H1 (cell line): ENCODE measurements around the gene CREB3L4. TPM values are rescaled to one million over a fixed set of nuclear protein-coding genes. Genes with fewer than 3 reads are reported as not detected.

ENCODE experiments used
- CTCF ChIA-PET: fragments of 300-600 bp; sonication (Branson Sonifier 250); formaldehyde crosslinking; loops from one replicate; lab custom pipeline; 2021; ENCODE audit not compliant: partially characterized antibody; lab: Charles Lee
- POLR2A ChIA-PET: fragments of 300-600 bp; sonication (Branson Sonifier 250); formaldehyde crosslinking; loops from one replicate; lab custom pipeline; 2021; ENCODE audit warnings: inconsistent platforms; ENCODE audit not compliant: partially characterized antibody; lab: Charles Lee
- DNase-seq, 2 experiments: peaks; one replicate each; pipeline versions ENCODE4 v3.0.0 to v3.0.0-alpha.2; 2010 to 2022; ENCODE audit warnings: low spot score in 2 of 2, low read depth in 1 of 2, mixed read lengths in 1 of 2
- FAIRE-seq: peaks from 2 replicates; lab custom pipeline; 2011; peaks lifted over from hg19 to GRCh38; lab: Jason Lieb, UNC
- H2AFZ ChIP-seq: 2 replicates; pipeline ENCODE4 v1.8.1; 2012; ENCODE audit warnings: low read length, inconsistent platforms
- H2AK5ac ChIP-seq: 2 replicates; pipeline ENCODE4 v1.6.1; 2013; ENCODE audit warnings: low read depth, low read length
- H2BK120ac ChIP-seq: replicated peaks from 2 replicates; pipeline ENCODE3; 2013; ENCODE audit warnings: low read depth, low read length, inconsistent platforms
- H2BK12ac ChIP-seq: 2 replicates; pipeline ENCODE4 v1.6.1; 2013; ENCODE audit warnings: low read depth, low read length
- H2BK15ac ChIP-seq: 2 replicates; pipeline ENCODE4 v1.6.1; 2013; ENCODE audit warnings: low read length
- H2BK20ac ChIP-seq: 2 replicates; pipeline ENCODE4 v1.6.1; 2013; ENCODE audit warnings: low read length
- H2BK5ac ChIP-seq: 2 replicates; pipeline ENCODE4 v1.6.1; 2013; ENCODE audit warnings: low read depth, low read length
- H3K14ac ChIP-seq: 2 replicates; pipeline ENCODE4 v1.6.1; 2013; ENCODE audit warnings: inconsistent platforms; ENCODE audit not compliant: insufficient read length
- H3K18ac ChIP-seq: 2 replicates; pipeline ENCODE4 v1.6.1; 2013; ENCODE audit warnings: low read length; ENCODE audit errors: extremely low read depth
- H3K23ac ChIP-seq: 2 replicates; pipeline ENCODE4 v1.6.1; 2013; ENCODE audit warnings: inconsistent platforms; ENCODE audit not compliant: insufficient read length
- H3K23me2 ChIP-seq: 2 replicates; pipeline ENCODE4 v1.6.1; 2013; ENCODE audit warnings: low read depth, low read length
- H3K27ac ChIP-seq: 2 replicates; pipeline ENCODE4 v1.6.1; 2011; ENCODE audit warnings: low read depth, low read length, inconsistent platforms
- H3K27me3 ChIP-seq, 4 experiments: replicated peaks in 1 of 4; 1 replicate in 1 of 4; 2 replicates in 3 of 4; pipeline versions ENCODE4 v1.6.1 to v1.8.1; 2011 to 2013; ENCODE audit warnings: low read length in 3 of 4, mild to moderate bottlenecking in 3 of 4, inconsistent platforms in 2 of 4, mixed read lengths in 2 of 4, moderate library complexity in 1 of 4; ENCODE audit not compliant: control insufficient read depth in 3 of 4, insufficient read depth in 3 of 4; ENCODE audit errors: extremely low read depth in 1 of 4
- H3K36me3 ChIP-seq, 4 experiments: 2 replicates each; pipeline versions ENCODE4 v1.6.1 to v1.8.1; 2011 to 2013; ENCODE audit warnings: mild to moderate bottlenecking in 4 of 4, low read length in 3 of 4, moderate library complexity in 2 of 4, control low read depth in 1 of 4, inconsistent platforms in 1 of 4; ENCODE audit not compliant: insufficient read depth in 4 of 4, control insufficient read depth in 2 of 4
- H3K4ac ChIP-seq: replicated peaks from 2 replicates; pipeline ENCODE3; 2013; ENCODE audit warnings: low read length, low read depth, mixed read lengths, inconsistent platforms; ENCODE audit not compliant: insufficient read length
- H3K4me1 ChIP-seq, 4 experiments: replicated peaks in 1 of 4; 1 replicate in 1 of 4; 2 replicates in 3 of 4; pipeline versions ENCODE4 v1.6.1 to v1.8.1; 2011 to 2013; ENCODE audit warnings: low read length in 3 of 4, inconsistent platforms in 2 of 4, mixed read lengths in 1 of 4; ENCODE audit not compliant: insufficient read depth in 4 of 4, control insufficient read depth in 3 of 4
- H3K4me2 ChIP-seq, 2 experiments: 2 replicates each; pipeline versions ENCODE4 v1.6.1 to v1.8.1; 2011 to 2013; ENCODE audit warnings: low read depth in 2 of 2, low read length in 2 of 2, control low read depth in 1 of 2, inconsistent platforms in 1 of 2, mild to moderate bottlenecking in 1 of 2; ENCODE audit not compliant: insufficient read depth in 1 of 2
- H3K4me3 ChIP-seq, 4 experiments: fragments of 200-600, 300-600 bp in 1 of 4; sonication (generic), shearing (Covaris generic), sonication (Bioruptor Twin) in 1 of 4; 2 replicates each; pipeline versions ENCODE4 v1.5.1 to v1.8.1; 2011 to 2016; ENCODE audit warnings: low read length in 4 of 4, low read depth in 3 of 4, control low read depth in 2 of 4, inconsistent platforms in 2 of 4, mild to moderate bottlenecking in 2 of 4, mixed read lengths in 1 of 4, moderate library complexity in 1 of 4; ENCODE audit not compliant: insufficient read depth in 2 of 4; ENCODE audit errors: extremely low read depth in 1 of 4
- H3K56ac ChIP-seq: replicated peaks from 2 replicates; pipeline ENCODE3; 2013; ENCODE audit warnings: low read depth, mild to moderate bottlenecking, mixed read lengths, low read length, inconsistent platforms; ENCODE audit not compliant: insufficient read length
- H3K79me1 ChIP-seq: 2 replicates; pipeline ENCODE4 v1.6.1; 2013; ENCODE audit warnings: low read depth, low read length, control low read depth
- H3K79me2 ChIP-seq, 2 experiments: 2 replicates each; pipeline versions ENCODE4 v1.6.1 to v1.8.1; 2012 to 2013; ENCODE audit warnings: low read length in 2 of 2, mild to moderate bottlenecking in 2 of 2, inconsistent platforms in 1 of 2; ENCODE audit not compliant: insufficient read depth in 2 of 2, control insufficient read depth in 1 of 2
- H3K9ac ChIP-seq, 4 experiments: replicated peaks in 1 of 4; 1 replicate in 1 of 4; 2 replicates in 3 of 4; pipeline versions ENCODE4 v1.6.1 to v1.8.1; 2011 to 2013; ENCODE audit warnings: low read depth in 3 of 4, low read length in 3 of 4, control low read depth in 2 of 4, mild to moderate bottlenecking in 2 of 4, moderate library complexity in 2 of 4, inconsistent platforms in 1 of 4; ENCODE audit errors: extremely low read depth in 1 of 4
- H3K9me3 ChIP-seq, 2 experiments: 2 replicates each; pipeline versions ENCODE4 v1.6.1 to v1.8.1; 2012 to 2013; ENCODE audit warnings: mild to moderate bottlenecking in 2 of 2, moderate library complexity in 2 of 2, control low read depth in 1 of 2, inconsistent platforms in 1 of 2, low read depth in 1 of 2, low read length in 1 of 2, mixed read lengths in 1 of 2; ENCODE audit not compliant: insufficient read depth in 2 of 2
- H4K20me1 ChIP-seq, 2 experiments: replicated peaks in 1 of 2; 2 replicates each; pipeline versions ENCODE3 to v1.8.1; 2011 to 2013; ENCODE audit warnings: inconsistent platforms in 2 of 2, low read length in 2 of 2, mild to moderate bottlenecking in 1 of 2; ENCODE audit not compliant: insufficient read depth in 2 of 2, control insufficient read depth in 1 of 2
- H4K5ac ChIP-seq: 2 replicates; pipeline ENCODE4 v1.6.1; 2013; ENCODE audit warnings: low read length, low read depth, mixed read lengths, inconsistent platforms; ENCODE audit not compliant: insufficient read length
- H4K8ac ChIP-seq: 2 replicates; pipeline ENCODE4 v1.8.0; 2013; ENCODE audit warnings: mild to moderate bottlenecking, moderate library complexity, low read length, inconsistent platforms; ENCODE audit not compliant: insufficient read depth; ENCODE audit errors: extremely low read depth
- H4K91ac ChIP-seq: replicated peaks from 2 replicates; pipeline ENCODE3; 2013; ENCODE audit warnings: low read length, mixed read lengths, inconsistent platforms; ENCODE audit not compliant: insufficient read length
- CTBP2 ChIP-seq: IDR thresholded peaks from 2 replicates; pipeline ENCODE4 v1.7.0; 2011; ENCODE audit warnings: borderline replicate concordance, mild to moderate bottlenecking, moderate library complexity, mixed read lengths, low read length; ENCODE audit not compliant: insufficient read depth, insufficient read length
- JUN ChIP-seq: IDR thresholded peaks from 2 replicates; pipeline ENCODE4 v1.6.1; 2011; ENCODE audit warnings: low read depth, mild to moderate bottlenecking, improper control_type of control experiment, low read length
- MAX ChIP-seq: IDR thresholded peaks from 2 replicates; pipeline ENCODE4 v1.6.1; 2012; ENCODE audit warnings: inconsistent platforms
- WGBS, 2 experiments: shearing (Covaris generic) in 1 of 2; methylation state at CpG; one replicate each; pipeline versions ENCODE4 v1.1.6 to v1.1.7; 2013 to 2015; ENCODE audit warnings: low lambda C conversion rate in 2 of 2, mixed read lengths in 2 of 2, inconsistent platforms in 1 of 2, low coverage in 1 of 2, missing lambda C conversion rate in 1 of 2; ENCODE audit not compliant: insufficient replicate concordance in 2 of 2, insufficient coverage in 1 of 2, insufficient read length in 1 of 2; ENCODE audit errors: extremely low coverage in 1 of 2, missing lambda C conversion rate in 1 of 2; 5-methylcytosine and 5-hydroxymethylcytosine counted together
- polyA plus RNA-seq, 7 experiments: library from polyadenylated mRNA; depleted of rRNA in 3 of 7; stranded (reverse) in 5 of 7; unstranded in 2 of 7; fragments of >200 nt in 5 of 7; fragments of 200-250 nt in 2 of 7; gene quantifications; 1 replicate in 5 of 7; 2 replicates in 1 of 7; 4 replicates in 1 of 7; pipeline versions ENCODE4 v1.2.1 to v1.2.3, GENCODE V29; 2011 to 2013; ENCODE audit warnings: missing spikeins in 2 of 7, mixed read lengths in 2 of 7
- total RNA-seq: library from RNA; stranded (reverse); fragmentation: NEBNext Ultra II Directional; extraction: Animal tissue kit (Norgen Biotek cat#: 25700); gene quantifications from 2 replicates; pipeline ENCODE4 v1.2.1, GENCODE V29; 2021

The CREB3L4 gene
- total and polyA plus RNA-seq, 2 of the 8 experiments (the other 6 are each of a cell fraction or from before 2014, with no cell fraction given), result 34.4 to 54.0 TPM

GRCh38 chr1:153961421-153961820 is 6.3 kb upstream of the CREB3L4 start:
- Histone ChIP-seq H2BK20ac (no peak overlapping the region), H2BK5ac (peak overlapping the region; percentile 91; the same call in 1 of the 2 replicates), H3K9ac (peak overlapping the region; percentile 45 to 93 (median 83)), H2AFZ (no peak overlapping the region), H4K8ac (no peak overlapping the region), H3K4ac (peak overlapping the region; percentile 10), H3K56ac (no peak overlapping the region), H3K14ac (no peak overlapping the region), H2AK5ac (0 out of 2 replicates have a peak overlapping the region, but pooled peaks have one; percentile 71), H3K79me1 (peaks cover 15% of the 10 kb centered on the region), H3K4me3 (peak overlapping the region; percentile 53 to 89 (median 84); a peak in 6 of 8 replicates), H2BK12ac (no peak overlapping the region), H3K79me2 (peaks cover 28 to 51% of the 10 kb centered on the region in 2 experiments), H2BK120ac (no peak overlapping the region), H3K9me3 (no peaks in the 10 kb centered on the region), H3K18ac (no peak overlapping the region; the same call in 1 of the 2 replicates), H2BK15ac (no peak overlapping the region), H3K36me3 (peaks cover 11 to 26% (median 19%) of the 10 kb centered on the region in 4 experiments), H4K20me1 (peaks cover 2 to 5% of the 10 kb centered on the region in 2 experiments), H4K5ac (no peak overlapping the region), H4K91ac (no peak overlapping the region), H3K23ac (no peak overlapping the region), H3K4me2 (peak overlapping the region; percentile 95 to 98), H3K27me3 (no peaks in the 10 kb centered on the region), H3K27ac (peak overlapping the region; percentile 6; the same call in 1 of the 2 replicates), H3K4me1 (peaks cover 7 to 19% (median 13%) of the 10 kb centered on the region in 4 experiments), H3K23me2 (peaks cover 28% of the 10 kb centered on the region)
- ChIA-PET POLR2A (interaction anchor here (1.0 to 15.7 kb wide), 6 partner anchors 15 to 39 kb away, joined by 4 to 454 read pairs (median 67); partner anchors contain the start of genes DENND4B, GATAD2B, JTB and RAB13), CTCF (interaction anchor here (1.9 kb wide), 1 partner anchor 135 kb away, joined by 4 read pairs; no protein-coding TSS in a partner anchor)
- no peak for TF ChIP-seq CTBP2
- TF ChIP-seq JUN, result no peak
- TF ChIP-seq MAX, result no peak
- FAIRE-seq, result no peak
- 83% methylated on average over 4 of the region's 4 CpGs; no CpG with 5 or more reads in 1 of the 2 experiments for WGBS, 2 experiments
- no peak for DNase-seq
